OCI-LY1 (cell line): ENCODE data around the gene SPRED2.

ENCODE experiments used
- H2AFZ ChIP-seq: fragments of 200-600 bp; sonication (generic), shearing (Covaris generic); 2 replicates; pipeline ENCODE4 v1.6.0; 2014; ENCODE audit warnings: antibody characterized with exemption, mild to moderate bottlenecking, low read length
- H3F3A ChIP-seq: fragments of 200-600 bp; sonication (generic), shearing (Covaris generic); 2 replicates; pipeline ENCODE4 v1.6.0; 2014; ENCODE audit warnings: mild to moderate bottlenecking, antibody characterized with exemption, low read length, moderate library complexity; ENCODE audit not compliant: insufficient read depth
- H3K27ac ChIP-seq: fragments of 200-600 bp; sonication (generic); 2 replicates; pipeline ENCODE4 v1.5.1; 2014; ENCODE audit warnings: low read length, mixed run types, mild to moderate bottlenecking, low read depth; ENCODE audit not compliant: poor library complexity, severe bottlenecking
- H3K27me3 ChIP-seq: fragments of 200-600 bp; sonication (generic); 2 replicates; pipeline ENCODE4 v1.6.0; 2014; ENCODE audit warnings: antibody characterized with exemption, mild to moderate bottlenecking, low read length, moderate library complexity; ENCODE audit not compliant: insufficient read depth
- H3K36me3 ChIP-seq: fragments of 200-600 bp; sonication (generic); 2 replicates; pipeline ENCODE4 v1.6.1; 2014; ENCODE audit warnings: mild to moderate bottlenecking, antibody characterized with exemption, low read length, moderate library complexity, mixed read lengths; ENCODE audit not compliant: insufficient read depth
- H3K4me1 ChIP-seq: fragments of 200-600 bp; sonication (generic); 2 replicates; pipeline ENCODE4 v1.5.1; 2014; ENCODE audit warnings: mild to moderate bottlenecking, low read length, moderate library complexity; ENCODE audit not compliant: insufficient read depth, severe bottlenecking
- H3K4me2 ChIP-seq: fragments of 200-600 bp; sonication (generic), shearing (Covaris generic); 2 replicates; pipeline ENCODE4 v1.6.1; 2014; ENCODE audit warnings: low read length
- H3K4me3 ChIP-seq: fragments of 200-600 bp; sonication (generic); 2 replicates; pipeline ENCODE4 v1.5.1; 2014; ENCODE audit warnings: low read length, low read depth, mild to moderate bottlenecking, mixed read lengths; ENCODE audit not compliant: poor library complexity, severe bottlenecking
- H3K79me2 ChIP-seq: fragments of 200-600 bp; shearing (Covaris generic); 2 replicates; pipeline ENCODE4 v1.6.1; 2016; ENCODE audit warnings: mixed run types, low read length, mixed read lengths; ENCODE audit not compliant: insufficient read depth
- H3K9ac ChIP-seq: fragments of 200-600 bp; sonication (generic), shearing (Covaris generic); 2 replicates; pipeline ENCODE4 v1.6.1; 2014; ENCODE audit warnings: mild to moderate bottlenecking, low read length, mixed read lengths
- H3K9me2 ChIP-seq: fragments of 200-600 bp; sonication (generic), shearing (Covaris generic); 2 replicates; pipeline ENCODE4 v1.6.1; 2014; ENCODE audit warnings: low read depth, mild to moderate bottlenecking, low read length, mixed read lengths
- H3K9me3 ChIP-seq: fragments of 200-600 bp; shearing (Covaris generic); 2 replicates; pipeline ENCODE4 v1.6.1; 2014; ENCODE audit warnings: low read length, mixed read lengths
- H4K20me1 ChIP-seq: fragments of 200-600 bp; sonication (generic), shearing (Covaris generic); 2 replicates; pipeline ENCODE4 v1.6.0; 2016; ENCODE audit warnings: mild to moderate bottlenecking, low read length; ENCODE audit not compliant: insufficient read depth
- EZH2 ChIP-seq: fragments of 200-600 bp; sonication (generic), shearing (Covaris generic); IDR thresholded peaks from 2 replicates; pipeline ENCODE4 v1.8.0; 2017; ENCODE audit warnings: borderline replicate concordance, mixed run types, mild to moderate bottlenecking, antibody characterized with exemption, low read length, moderate library complexity, mixed read lengths
- TF ChIP-seq, protein P1 (sequence below): fragments of 200-600 bp; sonication (generic), shearing (Covaris generic); IDR thresholded peaks from 2 replicates; pipeline ENCODE4 v1.5.1; 2017; ENCODE audit warnings: mild to moderate bottlenecking, antibody characterized with exemption, low read length, moderate library complexity, mixed read lengths

Gene SPRED2

DNA sequence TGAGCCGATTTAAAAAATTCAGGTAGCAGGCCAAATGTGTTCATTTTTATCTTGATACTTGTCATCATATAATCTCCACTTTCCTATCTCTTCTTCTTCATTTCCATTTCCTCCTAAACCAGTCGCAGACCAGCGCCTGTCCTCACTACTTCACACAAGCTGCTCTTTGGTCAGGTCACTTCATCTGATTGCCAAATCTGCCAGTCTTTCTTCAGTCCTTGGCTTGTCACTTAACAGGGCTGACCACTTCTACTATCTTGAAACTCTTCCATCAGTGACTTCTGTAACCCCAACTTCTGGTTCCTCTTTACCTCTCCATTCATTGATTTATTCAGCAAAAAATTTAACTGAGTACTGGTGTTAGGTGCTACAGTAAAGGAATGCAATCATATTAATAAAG lies 18.0 kb upstream of the SPRED2 start:
- no peak overlapping the region for H3K9ac ChIP-seq
- no peak overlapping the region for H3K27ac ChIP-seq
- H3K9me3 ChIP-seq: no peaks in the 10 kb centered on the region
- H3K27me3 ChIP-seq: no peaks in the 10 kb centered on the region
- no peaks in the 10 kb centered on the region for H4K20me1 ChIP-seq
- TF ChIP-seq, protein P1, sequence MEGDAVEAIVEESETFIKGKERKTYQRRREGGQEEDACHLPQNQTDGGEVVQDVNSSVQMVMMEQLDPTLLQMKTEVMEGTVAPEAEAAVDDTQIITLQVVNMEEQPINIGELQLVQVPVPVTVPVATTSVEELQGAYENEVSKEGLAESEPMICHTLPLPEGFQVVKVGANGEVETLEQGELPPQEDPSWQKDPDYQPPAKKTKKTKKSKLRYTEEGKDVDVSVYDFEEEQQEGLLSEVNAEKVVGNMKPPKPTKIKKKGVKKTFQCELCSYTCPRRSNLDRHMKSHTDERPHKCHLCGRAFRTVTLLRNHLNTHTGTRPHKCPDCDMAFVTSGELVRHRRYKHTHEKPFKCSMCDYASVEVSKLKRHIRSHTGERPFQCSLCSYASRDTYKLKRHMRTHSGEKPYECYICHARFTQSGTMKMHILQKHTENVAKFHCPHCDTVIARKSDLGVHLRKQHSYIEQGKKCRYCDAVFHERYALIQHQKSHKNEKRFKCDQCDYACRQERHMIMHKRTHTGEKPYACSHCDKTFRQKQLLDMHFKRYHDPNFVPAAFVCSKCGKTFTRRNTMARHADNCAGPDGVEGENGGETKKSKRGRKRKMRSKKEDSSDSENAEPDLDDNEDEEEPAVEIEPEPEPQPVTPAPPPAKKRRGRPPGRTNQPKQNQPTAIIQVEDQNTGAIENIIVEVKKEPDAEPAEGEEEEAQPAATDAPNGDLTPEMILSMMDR: no peak
- no peak for TF ChIP-seq EZH2
- H2AFZ ChIP-seq: no peak overlapping the region
- no peaks in the 10 kb centered on the region for H3K79me2 ChIP-seq
- no peaks in the 10 kb centered on the region for H3K4me1 ChIP-seq
- H3K4me2 ChIP-seq: no peak overlapping the region
- H3K4me3 ChIP-seq: no peak overlapping the region
- no peaks in the 10 kb centered on the region for H3F3A ChIP-seq
- no peaks in the 10 kb centered on the region; the same call in 1 of the 2 replicates for H3K36me3 ChIP-seq
- H3K9me2 ChIP-seq: no peaks in the 10 kb centered on the region

DNA sequence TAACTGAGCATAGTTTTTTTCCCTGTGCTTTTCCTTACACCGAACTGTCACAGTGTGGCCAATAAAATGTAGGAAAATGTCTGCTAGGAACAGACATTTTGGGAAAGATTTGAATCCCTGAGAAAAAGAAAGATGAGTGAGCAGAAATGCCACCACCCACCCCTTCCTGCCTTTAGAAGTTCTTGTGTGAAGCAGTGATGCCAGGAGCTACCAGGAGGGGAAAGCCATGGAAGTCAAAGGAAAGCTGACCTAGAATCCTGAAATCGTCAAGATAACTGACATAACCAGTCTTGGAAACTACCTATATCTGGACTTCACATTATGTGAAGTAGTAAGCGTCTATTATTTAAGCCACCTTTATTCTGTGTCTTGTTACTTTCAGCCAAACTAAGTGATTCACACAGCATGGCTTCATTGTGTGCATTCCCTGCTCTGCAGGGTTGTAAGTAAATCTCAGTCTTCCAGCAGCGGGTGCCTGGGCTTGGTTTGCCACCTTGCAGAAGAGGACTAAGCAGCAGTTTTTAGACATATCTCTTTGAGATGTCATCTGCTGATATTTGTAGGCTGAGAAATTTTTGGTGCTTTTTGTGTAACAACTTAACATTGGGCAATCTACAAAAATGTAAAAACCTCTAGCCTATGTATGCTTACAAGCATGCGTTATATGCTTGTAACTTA lies 11.2 kb upstream of the SPRED2 start:
- TF ChIP-seq EZH2: no peak
- TF ChIP-seq, protein P1: no peak
- Histone ChIP-seq H3K27ac (no peak overlapping the region), H3K9me2 (no peaks in the 10 kb centered on the region)

DNA sequence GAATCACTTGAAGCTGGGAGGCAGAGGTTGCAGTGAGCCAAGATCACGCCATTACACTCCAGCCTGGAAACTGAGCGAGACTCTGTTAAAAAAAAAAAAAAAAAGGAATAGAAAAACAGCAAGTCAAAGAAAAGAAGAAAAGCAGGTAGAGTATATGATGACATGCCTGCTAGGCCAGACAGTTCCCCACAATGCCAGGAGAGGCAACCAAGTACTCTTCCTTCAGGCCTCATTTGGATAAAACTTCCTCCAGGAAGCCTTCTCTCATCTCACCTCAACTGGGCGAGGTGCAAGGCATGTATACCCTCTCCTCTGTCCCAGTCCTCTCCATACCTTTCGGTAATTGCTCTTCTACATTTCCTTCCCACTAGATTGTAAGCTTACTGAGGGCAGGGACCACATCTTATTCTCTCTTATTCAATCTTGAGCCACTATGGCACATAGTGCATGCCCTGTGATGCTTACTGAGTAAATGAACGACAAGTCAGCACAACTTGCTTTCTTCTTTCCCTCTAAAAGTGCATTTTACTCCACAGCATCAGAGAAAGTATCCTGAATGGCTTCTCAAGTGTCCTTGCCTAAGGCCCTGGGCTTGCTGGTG lies 10.1 kb upstream of the SPRED2 start:
- H3K79me2 ChIP-seq: no peaks in the 10 kb centered on the region
- H3K9me2 ChIP-seq: no peaks in the 10 kb centered on the region
- no peaks in the 10 kb centered on the region; the same call in 1 of the 2 replicates for H3F3A ChIP-seq
- H3K4me2 ChIP-seq: no peak overlapping the region
- no peaks in the 10 kb centered on the region for H3K27me3 ChIP-seq
- H4K20me1 ChIP-seq: no peaks in the 10 kb centered on the region
- no peak overlapping the region for H3K9ac ChIP-seq
- H2AFZ ChIP-seq: no peak overlapping the region
- no peaks in the 10 kb centered on the region for H3K36me3 ChIP-seq
- TF ChIP-seq, protein P1: no peak
- no peak for TF ChIP-seq EZH2
- no peak overlapping the region for H3K27ac ChIP-seq
- H3K4me3 ChIP-seq: no peak overlapping the region
- H3K9me3 ChIP-seq: no peaks in the 10 kb centered on the region
- peaks cover 15% of the 10 kb centered on the region for H3K4me1 ChIP-seq

More for the DNA sequence above, 11.2 kb upstream of the SPRED2 start:
- Histone ChIP-seq H3K4me3 (no peak overlapping the region), H3K9ac (no peak overlapping the region), H3K4me2 (no peak overlapping the region), H2AFZ (no peak overlapping the region), H3K79me2 (no peaks in the 10 kb centered on the region), H3K27me3 (no peaks in the 10 kb centered on the region), H3K4me1 (peaks cover 4% of the 10 kb centered on the region), H3K36me3 (no peaks in the 10 kb centered on the region; the same call in 1 of the 2 replicates), H3F3A (no peaks in the 10 kb centered on the region; the same call in 1 of the 2 replicates), H3K9me3 (no peaks in the 10 kb centered on the region), H4K20me1 (no peaks in the 10 kb centered on the region)
